Stimulated activated CD4-positive, alpha-beta T cell treated with anti-CD3 and anti-CD28 coated beads, Interleukin-12 subunit alpha, Interleukin-12 subunit beta, amount 100 ng/mL, for 24 hours (primary cell): ENCODE measurements around the gene PIM1.
"Not testable (repeated sequence)": the region's sequence is repeated elsewhere in the genome, so short reads cannot be mapped to it uniquely, and the experiment has no call there.

Experiments used
- DNase-seq, 2 experiments: peaks; one replicate each; pipeline ENCODE4 v3.0.0-alpha.2; 2020; ENCODE audit warnings: low read depth in 2 of 2

Gene PIM1

GRCh38 chr6:37188962-37189510, 19.1 kb downstream of the PIM1 start:
- DNase-seq: no peak

- no peak for DNase-seq
Measured at GRCh38 chr6:37190159-37190535, 20.2 kb downstream of the PIM1 start.

GRCh38 chr6:37192666-37193065, 22.7 kb downstream of the PIM1 start:
- no peak for DNase-seq

- not testable (repeated sequence) for DNase-seq
Measured at GRCh38 chr6:37194886-37195285, 24.9 kb downstream of the PIM1 start.

GRCh38 chr6:37196451-37196850, 26.5 kb downstream of the PIM1 start:
- not testable (repeated sequence) for DNase-seq

- no peak for DNase-seq
Measured at GRCh38 chr6:37200085-37200484, 30.1 kb downstream of the PIM1 start.

GRCh38 chr6:37201726-37202125, 31.8 kb downstream of the PIM1 start:
- no peak for DNase-seq

- DNase-seq: no peak
Measured at GRCh38 chr6:37202788-37203491, 33.0 kb downstream of the PIM1 start.

- no peak for DNase-seq
Measured at GRCh38 chr6:37204014-37204751, 34.2 kb downstream of the PIM1 start.

GRCh38 chr6:37205175-37205996, 35.4 kb downstream of the PIM1 start:
- DNase-seq: no peak

GRCh38 chr6:37205997-37206340, 36.0 kb downstream of the PIM1 start:
- DNase-seq: no peak

- no peak for DNase-seq
Measured at GRCh38 chr6:37206622-37207021, 36.7 kb downstream of the PIM1 start.

GRCh38 chr6:37207903-37208456, 38.0 kb downstream of the PIM1 start:
- DNase-seq: peak; percentile 75 to 93

GRCh38 chr6:37208793-37209192, 38.8 kb downstream of the PIM1 start:
- DNase-seq: no peak

- no peak for DNase-seq
Measured at GRCh38 chr6:37209461-37210205, 39.7 kb downstream of the PIM1 start.

GRCh38 chr6:37210313-37210968, 40.5 kb downstream of the PIM1 start:
- peak; percentile 46 to 81 for DNase-seq

GRCh38 chr6:37212268-37212667, 42.3 kb downstream of the PIM1 start:
- no peak for DNase-seq

GRCh38 chr6:37218061-37218460, 48.1 kb downstream of the PIM1 start:
- DNase-seq: no peak

GRCh38 chr6:37218511-37218910, 48.6 kb downstream of the PIM1 start:
- DNase-seq: no peak

- no peak for DNase-seq
Measured at GRCh38 chr6:37221585-37222124, 51.7 kb downstream of the PIM1 start.
